ENCODE measurements around the gene ZNF655. TPM values are rescaled to one million over a fixed set of nuclear protein-coding genes. Genes with fewer than 3 reads are reported as not detected.

The ZNF655 gene
- total RNA-seq, 5 donors from 2014 or later (not counting 1 experiment from before 2014, with no cell fraction given), result 145 to 163 (median 157) TPM

DNA sequence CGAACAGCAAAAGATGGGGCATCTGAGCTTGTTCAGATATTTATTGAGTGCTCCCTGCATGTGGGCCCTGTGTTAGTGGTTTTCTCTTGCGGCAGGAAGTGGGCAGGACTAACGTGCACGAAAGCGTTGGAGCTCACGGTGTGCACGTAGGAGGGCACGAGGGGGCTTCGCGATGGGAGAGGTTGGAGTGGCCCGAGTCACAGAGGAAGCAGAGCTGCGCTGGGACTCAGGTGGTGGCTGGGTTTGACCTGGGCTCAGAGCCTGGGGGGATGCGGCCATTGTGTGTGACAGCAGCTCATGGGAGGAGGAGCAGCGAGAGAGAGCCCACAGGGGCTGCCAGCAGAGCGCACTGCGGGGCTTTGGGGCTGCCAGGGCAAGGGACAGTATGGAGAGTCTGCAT, 66.0 kb downstream of the ZNF655 start:
- Mint-ChIP-seq H3K27me3 (no peaks in the 10 kb centered on the region), H3K4me1 (peaks cover 52 to 55% (median 54%) of the 10 kb centered on the region in 3 donors), H3K9me3 (no peaks in the 10 kb centered on the region), H3K27ac (peak overlapping the region; percentile 91 to 95), H3K4me3 (peak overlapping the region; percentile 80 to 88 (median 81)), H3K36me3 (peaks cover 66% of the 10 kb centered on the region)
- CTCF ChIA-PET, result interaction anchor here (0.6 to 1.2 kb wide), 2 partner anchors 222 to 371 kb away, joined by 4 to 5 read pairs; no protein-coding TSS in a partner anchor
- Histone ChIP-seq H3K27ac (ENCODE audit: low read length) (peak overlapping the region; percentile 79), H3K27me3 (replicated peaks in 1 of 2; ENCODE audit: control insufficient read depth in 2 of 2, extremely low read depth in 1 of 2, insufficient read depth in 2 of 2, low read length in 1 of 2) (no peaks in the 10 kb centered on the region), H3K4me3 (ENCODE audit: control insufficient read depth in 1 of 2, extremely low read depth in 1 of 2, low read length in 1 of 2) (peak overlapping the region; percentile 46 to 50), H3K4me1 (ENCODE audit: control insufficient read depth in 1 of 2, extremely low read depth in 1 of 2, insufficient read depth in 2 of 2, low read length in 2 of 2) (peaks cover 18 to 37% of the 10 kb centered on the region in 2 experiments), H3K9me3 (no peaks in the 10 kb centered on the region), H3K36me3 (ENCODE audit: control insufficient read depth in 2 of 2, extremely low read depth in 1 of 2, insufficient read depth in 1 of 2, low read length in 1 of 2) (peaks cover 32 to 81% of the 10 kb centered on the region in 2 donors)
- 4% methylated on average over 16 of the region's 16 CpGs for WGBS (ENCODE audit: insufficient coverage)
- POLR2A ChIA-PET, result interaction anchor here in 1 of 2 donors (0.6 kb wide), 1 partner anchor 321 kb away, joined by 3 read pairs; no protein-coding TSS in a partner anchor
- DNase-seq (peak; percentile 51 to 91 (median 79)), ATAC-seq (replicated peaks in 1 of 4) (peak; percentile 95 to 98 (median 98))

GRCh38 chr7:99625321-99625720, 66.9 kb downstream of the ZNF655 start:
- H3K27ac ChIP-seq (ENCODE audit: low read length), result peak overlapping the region; percentile 79

GRCh38 chr7:99625961-99626360, 67.5 kb downstream of the ZNF655 start:
- Histone ChIP-seq H3K9me3 (no peaks in the 10 kb centered on the region), H3K36me3 (ENCODE audit: control insufficient read depth in 2 of 2, extremely low read depth in 1 of 2, insufficient read depth in 1 of 2, low read length in 1 of 2) (peaks cover 20 to 81% of the 10 kb centered on the region in 2 donors), H3K27ac (ENCODE audit: low read length) (no peak overlapping the region), H3K4me3 (ENCODE audit: control insufficient read depth in 1 of 2, extremely low read depth in 1 of 2, low read length in 1 of 2) (no peak overlapping the region), H3K4me1 (ENCODE audit: control insufficient read depth in 1 of 2, extremely low read depth in 1 of 2, insufficient read depth in 2 of 2, low read length in 2 of 2) (peaks cover 18 to 37% of the 10 kb centered on the region in 2 experiments), H3K27me3 (replicated peaks in 1 of 2; ENCODE audit: control insufficient read depth in 2 of 2, extremely low read depth in 1 of 2, insufficient read depth in 2 of 2, low read length in 1 of 2) (no peaks in the 10 kb centered on the region)
- ATAC-seq (replicated peaks in 1 of 4) (no peak), DNase-seq (no peak)
- Mint-ChIP-seq H3K27me3 (no peaks in the 10 kb centered on the region), H3K4me3 (peak overlapping the region in 1 of 3 donors; percentile 88), H3K9me3 (no peaks in the 10 kb centered on the region), H3K36me3 (peaks cover 63% of the 10 kb centered on the region), H3K27ac (peak overlapping the region; percentile 37 to 95), H3K4me1 (peaks cover 50 to 55% (median 55%) of the 10 kb centered on the region in 3 donors)
- CTCF ChIA-PET, result no interaction called here
- WGBS (ENCODE audit: insufficient coverage), result 88% methylated on average over 4 of the region's 4 CpGs
- POLR2A ChIA-PET, result interaction anchor here in 1 of 2 donors (0.5 kb wide), 1 partner anchor 59 kb away, joined by 5 read pairs; no protein-coding TSS in a partner anchor

More at GRCh38 chr7:99625321-99625720, 66.9 kb downstream of the ZNF655 start:
- ChIA-PET CTCF (no interaction called here), POLR2A (interaction anchor here in 1 of 2 donors (0.5 kb wide), 1 partner anchor 58 kb away, joined by 5 read pairs; no protein-coding TSS in a partner anchor)
- peaks cover 50 to 52% (median 52%) of the 10 kb centered on the region in 3 donors for H3K4me1 Mint-ChIP-seq
- peak overlapping the region; percentile 91 to 95 for H3K27ac Mint-ChIP-seq
- Histone ChIP-seq H3K4me3 (ENCODE audit: control insufficient read depth in 1 of 2, extremely low read depth in 1 of 2, low read length in 1 of 2) (no peak overlapping the region), H3K36me3 (ENCODE audit: control insufficient read depth in 2 of 2, extremely low read depth in 1 of 2, insufficient read depth in 1 of 2, low read length in 1 of 2) (peaks cover 27 to 81% of the 10 kb centered on the region in 2 donors), H3K27me3 (replicated peaks in 1 of 2; ENCODE audit: control insufficient read depth in 2 of 2, extremely low read depth in 1 of 2, insufficient read depth in 2 of 2, low read length in 1 of 2) (no peaks in the 10 kb centered on the region), H3K4me1 (ENCODE audit: control insufficient read depth in 1 of 2, extremely low read depth in 1 of 2, insufficient read depth in 2 of 2, low read length in 2 of 2) (peaks cover 18 to 37% of the 10 kb centered on the region in 2 experiments), H3K9me3 (no peaks in the 10 kb centered on the region)
- H3K36me3 Mint-ChIP-seq, result peaks cover 63% of the 10 kb centered on the region
- no peaks in the 10 kb centered on the region for H3K27me3 Mint-ChIP-seq
- H3K9me3 Mint-ChIP-seq, result no peaks in the 10 kb centered on the region
- 95% methylated on average over 5 of the region's 5 CpGs for WGBS (ENCODE audit: insufficient coverage)
- peak overlapping the region; percentile 80 to 88 (median 81) for H3K4me3 Mint-ChIP-seq
- DNase-seq (no peak), ATAC-seq (replicated peaks in 1 of 4) (no peak)

Other genes with a start within 250 kb of the ZNF655 start
- 10 to 100 TPM; 30.6 to 49.1 (median 40.4) TPM for gene ARPC1A, start 232.7 kb upstream of the ZNF655 start, total RNA-seq
- gene ARPC1B, start 183.9 kb upstream of the ZNF655 start, total RNA-seq, result 100 to 1,000 TPM; 131 to 232 (median 203) TPM
- gene PDAP1, start 150.0 kb upstream of the ZNF655 start, total RNA-seq, result 10 to 100 TPM; 48.1 to 75.7 (median 67.4) TPM
- gene BUD31, start 149.7 kb upstream of the ZNF655 start, total RNA-seq, result 100 to 1,000 TPM in 1 of 5 donors, 10 to 100 TPM in 4; 63.2 to 127 (median 82.3) TPM
- 10 to 100 TPM in 3 of 5 donors, 1 to 10 TPM in 2; 5.4 to 11.6 (median 10.5) TPM for gene PTCD1, start 119.8 kb upstream of the ZNF655 start, total RNA-seq
- gene CPSF4, start 119.7 kb upstream of the ZNF655 start, total RNA-seq, result 10 to 100 TPM; 44.4 to 58.1 (median 52.3) TPM
- 100 to 1,000 TPM in 4 of 5 donors, 10 to 100 TPM in 1; 68.1 to 145 (median 141) TPM for gene ATP5MF, start 92.5 kb upstream of the ZNF655 start, total RNA-seq
- 10 to 100 TPM; 17.0 to 24.8 (median 19.7) TPM for gene ZNF789, start 85.8 kb upstream of the ZNF655 start, total RNA-seq
- 100 to 1,000 TPM in 3 of 5 donors, 10 to 100 TPM in 2; 88.4 to 188 (median 104) TPM for gene ZNF394, start 58.4 kb upstream of the ZNF655 start, total RNA-seq
- gene ZKSCAN5, start 54.0 kb upstream of the ZNF655 start, total RNA-seq, result 1 to 10 TPM; 5.4 to 9.1 (median 8.2) TPM
- 1 to 10 TPM; 2.8 to 8.9 (median 8.5) TPM for gene FAM200A, start 6.5 kb upstream of the ZNF655 start, total RNA-seq
- 1 to 10 TPM in 4 of 5 donors, under 1 TPM in 1; 0.85 to 2.6 (median 1.1) TPM for gene TMEM225B, start 39.6 kb downstream of the ZNF655 start, total RNA-seq
- 10 to 100 TPM; 43.1 to 50.3 (median 49.8) TPM for gene ZSCAN25, start 58.3 kb downstream of the ZNF655 start, total RNA-seq
- under 1 TPM in 3 of 5 donors, not detected in 2; 0.22 to 0.58 (median 0.46) TPM for gene CYP3A5, start 121.4 kb downstream of the ZNF655 start, total RNA-seq
- gene CYP3A7, start 176.6 kb downstream of the ZNF655 start, total RNA-seq, result not detected
- gene CYP3A4, start 225.5 kb downstream of the ZNF655 start, total RNA-seq, result under 1 TPM in 3 of 5 donors, not detected in 2; 0.16 to 0.66 (median 0.53) TPM

Measured in T-cell (primary cell).